Measurements from ENCODE around the gene OSR1.
"Not testable (repeated sequence)": the region's sequence is repeated elsewhere in the genome, so short reads cannot be mapped to it uniquely, and the experiment has no call there.

The OSR1 gene

DNA sequence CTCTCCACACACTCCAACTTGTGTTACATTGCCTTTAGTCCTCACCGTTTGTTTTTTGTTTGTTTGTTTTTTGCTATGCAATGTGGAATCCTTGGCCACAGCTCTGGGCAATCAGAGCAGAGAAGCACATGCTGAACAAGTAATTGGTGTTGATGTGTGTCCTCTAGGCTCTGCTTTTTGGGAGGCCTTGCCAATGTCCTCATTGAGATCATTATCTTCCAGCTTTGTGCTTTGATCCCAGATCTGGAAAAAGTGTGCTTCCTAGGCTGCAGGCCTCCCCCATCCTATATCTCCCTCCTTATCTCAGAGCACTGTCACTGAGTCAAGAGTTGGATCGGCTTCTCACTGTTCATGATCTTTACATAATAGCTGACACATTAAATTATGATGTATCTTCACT, 25.9 kb downstream of the OSR1 start:
- DNase-seq (ENCODE audit: low read depth in 2 of 2): no peak

- DNase-seq (ENCODE audit: low read depth in 2 of 2): no peak
Measured at GRCh38 chr2:19331450-19331849, 27.0 kb downstream of the OSR1 start.

DNA sequence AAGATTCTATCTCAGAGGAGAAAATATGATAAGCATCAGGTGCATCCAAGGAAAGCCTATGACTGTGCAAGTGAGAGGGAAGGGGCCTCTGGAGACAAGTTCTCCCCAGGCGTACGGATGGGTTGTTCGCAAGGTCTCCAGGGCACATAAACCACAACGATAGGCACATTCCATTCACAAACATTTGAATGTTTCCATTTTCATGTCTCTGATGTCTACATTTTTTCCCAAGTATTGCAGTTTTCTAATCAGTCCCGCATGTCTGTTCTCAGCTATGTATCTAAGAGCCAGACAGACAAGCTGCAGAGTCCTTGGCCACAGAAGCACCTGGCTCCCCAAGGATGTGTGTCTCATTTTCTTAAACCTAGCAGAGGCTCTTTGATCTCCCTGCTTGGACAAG, 28.0 kb downstream of the OSR1 start:
- no peak for DNase-seq (ENCODE audit: low read depth in 2 of 2)

- DNase-seq (ENCODE audit: low read depth in 2 of 2): no peak
Measured at GRCh38 chr2:19329445-19329844, 29.0 kb downstream of the OSR1 start.

DNA sequence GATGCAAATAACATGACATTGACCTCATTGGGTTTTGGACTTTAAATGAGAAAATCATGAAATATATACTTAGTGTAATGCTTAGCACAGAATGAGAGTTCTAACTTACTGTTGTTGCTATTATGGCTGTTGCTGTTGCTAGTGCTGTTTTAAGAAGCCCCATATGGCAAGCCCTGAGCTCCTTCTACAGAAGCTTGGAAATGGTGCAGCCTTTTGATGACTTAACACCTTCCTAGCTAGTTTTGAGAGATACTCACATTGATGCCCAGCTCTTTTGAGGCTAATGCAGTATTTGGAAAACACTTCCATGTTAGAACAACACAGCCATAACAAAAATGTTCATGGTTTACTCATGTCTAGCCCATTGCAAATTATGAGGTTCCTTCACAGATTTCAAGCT, 30.9 kb downstream of the OSR1 start:
- DNase-seq (ENCODE audit: low read depth in 2 of 2): no peak

DNA sequence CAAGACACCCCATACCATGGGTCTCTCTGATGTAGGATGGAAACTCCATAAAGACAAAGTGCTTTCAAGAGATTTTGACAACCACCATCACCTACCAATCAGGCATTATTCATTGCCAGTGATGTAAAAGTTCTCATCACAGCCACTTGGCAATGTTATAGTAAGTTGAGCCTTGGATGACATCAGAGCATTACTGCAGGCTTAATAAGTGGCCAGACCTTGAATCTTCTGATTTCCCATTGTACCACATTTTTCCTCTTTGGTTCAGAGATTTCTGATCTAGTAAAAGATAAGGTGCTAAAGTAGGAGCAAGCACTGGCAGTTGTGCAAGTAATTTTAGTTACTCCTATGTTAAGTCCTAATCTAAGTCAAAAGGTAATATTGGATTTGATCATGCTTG, 36.5 kb downstream of the OSR1 start:
- DNase-seq (ENCODE audit: low read depth in 2 of 2): no peak

GRCh38 chr2:19320813-19321212, 37.6 kb downstream of the OSR1 start:
- DNase-seq (ENCODE audit: low read depth in 2 of 2): no peak

DNA sequence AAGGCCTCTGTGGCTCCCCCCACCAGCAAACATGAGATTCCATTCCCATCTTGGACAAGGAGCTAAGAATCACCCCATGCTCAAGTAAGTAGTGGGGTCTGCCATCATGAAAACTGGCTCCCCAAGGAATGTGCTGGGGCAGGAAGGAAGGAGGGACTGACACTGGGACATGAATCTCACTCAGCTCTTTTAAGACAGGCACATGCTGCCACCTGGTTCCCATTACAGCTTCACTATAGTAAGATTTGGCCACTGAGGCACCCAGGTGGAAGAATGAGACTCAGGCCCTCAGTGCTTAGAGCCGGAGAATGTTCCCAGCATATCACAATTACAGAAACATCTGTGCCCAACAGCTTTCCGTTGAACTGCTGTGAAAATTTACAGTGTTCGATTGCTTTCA, 38.7 kb downstream of the OSR1 start:
- no peak for DNase-seq (ENCODE audit: low read depth in 2 of 2)

- DNase-seq (ENCODE audit: low read depth in 2 of 2): no peak
Measured at GRCh38 chr2:19319064-19319463, 39.4 kb downstream of the OSR1 start.

DNA sequence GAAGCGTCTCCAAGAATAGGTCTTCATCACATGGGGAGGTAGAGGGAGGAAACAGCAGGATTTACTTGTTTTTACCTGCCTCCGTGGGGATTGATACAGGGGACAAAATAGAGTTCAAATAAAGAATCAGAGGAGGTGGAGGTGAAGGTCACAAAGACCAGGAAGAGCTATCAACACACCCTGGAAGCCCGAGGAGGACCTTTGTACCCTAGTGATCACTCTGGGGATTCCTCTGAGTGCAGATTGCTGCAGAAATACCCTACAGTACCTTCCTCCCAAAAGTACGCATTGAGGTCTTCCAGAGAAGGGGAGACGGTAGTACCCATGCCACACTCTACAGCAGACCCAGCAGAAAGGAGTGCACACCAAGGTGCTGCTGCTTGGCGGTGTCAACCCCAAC, 44.9 kb downstream of the OSR1 start:
- no peak for DNase-seq (ENCODE audit: low read depth in 2 of 2)

DNA sequence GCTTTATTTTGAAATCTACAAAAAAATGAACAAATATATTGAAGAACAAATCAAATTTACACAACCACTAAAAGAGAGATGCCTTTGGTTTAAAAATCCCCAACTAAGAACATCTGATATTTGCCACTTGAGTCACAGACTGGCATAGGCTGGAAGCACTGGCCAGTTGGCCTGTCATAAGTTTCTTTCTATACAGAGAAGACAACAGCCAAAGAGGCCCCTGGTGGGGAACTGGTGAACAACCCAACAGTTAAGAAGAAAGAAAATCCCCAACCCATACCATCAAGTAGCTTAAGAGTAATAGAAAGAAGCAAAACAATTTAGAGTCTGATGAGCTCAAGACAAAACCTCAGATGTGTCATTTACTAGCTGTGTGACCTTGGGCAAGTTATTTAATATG, 45.5 kb downstream of the OSR1 start:
- no peak for DNase-seq (ENCODE audit: low read depth in 2 of 2)

- DNase-seq (ENCODE audit: low read depth in 2 of 2): not testable (repeated sequence)
Measured at GRCh38 chr2:19306065-19306464, 52.4 kb downstream of the OSR1 start.

DNA sequence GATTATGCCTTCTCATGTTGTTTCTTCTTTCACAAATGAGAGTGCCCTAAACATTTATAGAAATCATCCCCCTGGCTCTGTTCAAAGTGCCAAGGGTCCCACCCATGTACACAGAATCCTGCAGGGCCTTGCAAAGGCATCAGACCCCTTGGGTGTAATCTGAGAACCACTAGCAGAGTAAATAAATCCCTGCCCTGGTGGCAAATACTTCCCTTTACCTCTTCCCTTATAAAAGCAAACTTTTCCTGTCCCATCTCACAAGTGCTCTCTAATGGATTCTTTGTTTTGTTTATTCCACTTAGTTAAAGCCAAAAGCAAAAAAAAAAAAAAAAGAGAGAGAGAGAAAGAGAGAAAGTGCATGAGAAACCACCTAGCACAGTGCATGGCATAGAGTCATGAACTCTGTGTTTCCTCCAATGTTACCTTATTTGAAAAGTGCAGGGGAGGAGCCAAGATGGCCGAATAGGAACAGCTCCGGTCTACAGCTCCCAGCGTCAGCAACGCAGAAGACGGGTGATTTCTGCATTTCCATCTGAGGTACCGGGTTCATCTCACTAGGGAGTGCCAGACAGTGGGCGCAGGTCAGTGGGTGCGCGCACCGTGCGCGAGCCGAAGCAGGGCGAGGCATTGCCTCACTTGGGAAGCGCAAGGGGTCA, 52.9 kb downstream of the OSR1 start:
- DNase-seq (ENCODE audit: low read depth in 2 of 2): not testable (repeated sequence)

DNA sequence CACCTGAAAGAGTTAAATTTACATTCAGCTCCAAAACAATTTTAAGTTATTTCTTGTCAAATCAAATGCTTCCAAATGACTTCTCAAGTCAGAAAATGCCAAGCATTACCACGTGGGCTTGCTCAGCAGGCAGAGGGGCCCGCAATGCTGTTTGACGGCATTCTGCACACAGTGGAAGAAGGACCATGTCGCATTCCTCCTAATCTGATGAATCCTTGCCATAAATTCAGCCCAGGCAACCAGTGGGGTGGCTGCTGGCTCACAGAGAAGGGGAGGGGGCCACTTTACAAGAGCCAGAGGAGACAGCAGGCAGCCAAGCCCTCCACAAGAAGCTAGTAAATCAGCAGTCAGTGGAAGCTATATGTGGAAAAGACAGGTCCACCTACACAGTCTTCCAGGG, 56.7 kb downstream of the OSR1 start:
- no peak for DNase-seq (ENCODE audit: low read depth in 2 of 2)

Measured in stimulated activated CD8-positive, alpha-beta memory T cell treated with anti-CD3 and anti-CD28 coated beads, Interleukin-2, amount 100 ng/mL, for 1 hour (primary cell).